Breast epithelium (tissue), 4 donors: ENCODE measurements around the gene MPI. TPM values are rescaled to one million over a fixed set of nuclear protein-coding genes. Genes with fewer than 3 reads are reported as not detected.

Experiments used
- DNase-seq, 2 donors: peaks; one replicate each; pipeline ENCODE4 v3.0.0-alpha.2; 2019; ENCODE audit warnings: low spot score in 2 of 2
- H3K27ac ChIP-seq, 2 donors: fragments of 200-600 bp; sonication (generic) in 1 of 2; one replicate each; pipeline ENCODE4 v1.5.1; 2016 to 2019; ENCODE audit warnings: mild to moderate bottlenecking in 1 of 2
- H3K27me3 ChIP-seq, 2 donors: fragments of 200-600 bp; sonication (generic) in 1 of 2; one replicate each; pipeline versions ENCODE4 v1.5.1 to v1.6.0; 2017 to 2019; ENCODE audit warnings: control low read depth in 1 of 2, mild to moderate bottlenecking in 1 of 2
- H3K36me3 ChIP-seq: fragments of 200-600 bp; one replicate; pipeline ENCODE4 v1.5.1; 2019
- H3K4me1 ChIP-seq, 2 donors: fragments of 200-600 bp; sonication (generic); one replicate each; pipeline ENCODE4 v1.5.1; 2016 to 2019; ENCODE audit warnings: control low read depth in 1 of 2
- H3K4me3 ChIP-seq, 3 donors: fragments of 200-600 bp; sonication (generic); 1 replicate in 2 of 3; 2 replicates in 1 of 3; pipeline ENCODE4 v1.5.1; 2016 to 2019; ENCODE audit warnings: mild to moderate bottlenecking in 3 of 3, moderate library complexity in 2 of 3
- H3K9me3 ChIP-seq, 2 donors: fragments of 200-600 bp; sonication (generic) in 1 of 2; one replicate each; pipeline ENCODE4 v1.5.1; 2016 to 2019; ENCODE audit warnings: control low read depth in 1 of 2
- CTCF ChIP-seq, 3 donors: fragments of 450-650 bp; IDR thresholded peaks; one replicate each; pipeline ENCODE4 v1.5.1; 2016 to 2017; ENCODE audit warnings: antibody characterized with exemption in 3 of 3, mild to moderate bottlenecking in 3 of 3, moderate library complexity in 3 of 3
- POLR2A ChIP-seq: fragments of 450-650 bp; IDR thresholded peaks from one replicate; pipeline ENCODE4 v1.6.1; 2016; ENCODE audit warnings: antibody characterized with exemption, mild to moderate bottlenecking, moderate library complexity
- POLR2AphosphoS5 ChIP-seq, 3 donors: sonication (generic); formaldehyde crosslinking; IDR thresholded peaks; one replicate each; pipeline ENCODE4 v1.6.1; 2017; ENCODE audit warnings: antibody characterized with exemption in 3 of 3
- intact Hi-C: fragments of 100-400 bp; cut with DNase I; formaldehyde crosslinking; loops from one replicate; pipeline ENCODE4 v1.15.1; 2023; ENCODE audit warnings: low total_unique reads
- total RNA-seq, 3 donors: library from RNA; depleted of rRNA; stranded (reverse); fragments of >200 nt; gene quantifications; one replicate each; pipeline ENCODE4 v1.1.0, GENCODE V29; 2016

The MPI gene
- total RNA-seq, 3 donors from 2014 or later, result 42.7 to 70.1 (median 48.3) TPM

DNA sequence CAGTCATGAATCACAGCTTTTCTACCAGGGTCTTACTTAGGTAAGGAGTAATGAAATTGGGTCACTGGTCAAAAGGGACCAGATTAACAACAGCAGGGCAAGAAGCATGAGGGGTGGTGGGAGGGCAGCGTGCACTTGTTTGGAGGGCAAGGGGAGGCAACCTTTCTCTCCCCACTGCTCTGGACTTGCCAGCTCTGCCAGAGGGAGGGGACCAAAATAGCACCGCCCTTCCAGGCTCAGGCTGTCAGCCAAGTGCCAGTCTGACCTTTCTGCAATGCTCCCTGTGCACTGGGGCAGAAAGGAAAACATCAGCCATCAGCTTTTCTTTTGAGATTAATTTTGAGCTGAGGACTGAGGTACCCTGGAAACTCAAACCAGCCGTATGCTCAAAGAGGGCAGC lies 42.4 kb upstream of the MPI start:
- Histone ChIP-seq H3K36me3 (peaks cover 13% of the 10 kb centered on the region), H3K27ac (no peak overlapping the region)

DNA sequence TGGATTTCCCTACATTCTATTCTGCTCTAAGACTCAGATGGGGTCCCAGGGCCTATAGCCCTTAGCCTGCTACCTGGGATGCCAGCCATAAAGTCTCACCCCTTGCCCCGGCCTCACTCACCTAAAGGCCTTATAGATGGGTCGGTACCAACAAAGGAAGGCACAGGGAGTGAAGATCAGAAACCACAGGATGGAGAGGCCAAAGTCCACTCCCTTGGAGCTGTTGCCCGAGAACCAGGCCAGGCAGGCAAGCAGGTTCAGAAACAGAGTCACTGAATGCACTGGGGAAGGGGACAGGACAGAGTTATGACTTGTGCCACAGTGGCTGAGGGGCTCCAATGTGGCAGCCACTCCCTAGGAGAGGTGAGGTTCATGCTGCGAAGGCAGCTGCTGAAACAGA lies 39.4 kb upstream of the MPI start:
- Histone ChIP-seq H3K27me3 (no peaks in the 10 kb centered on the region), H3K27ac (no peak overlapping the region), H3K4me3 (no peak overlapping the region), H3K9me3 (no peaks in the 10 kb centered on the region), H3K36me3 (peaks cover 18% of the 10 kb centered on the region), H3K4me1 (no peaks in the 10 kb centered on the region)
- DNase-seq, result no peak
- TF ChIP-seq CTCF (IDR thresholded peaks at IDR 0.05) (no peak), POLR2AphosphoS5 (IDR thresholded peaks at IDR 0.05) (no peak), POLR2A (no peak)
- intact Hi-C loops, result no loop called here

More for the DNA sequence above, 42.4 kb upstream of the MPI start:
- TF ChIP-seq POLR2A (no peak), CTCF (IDR thresholded peaks at IDR 0.05) (no peak), POLR2AphosphoS5 (IDR thresholded peaks at IDR 0.05) (no peak)
- Histone ChIP-seq H3K4me3 (no peak overlapping the region), H3K4me1 (peaks cover 0 to 2% of the 10 kb centered on the region in 2 donors), H3K9me3 (no peaks in the 10 kb centered on the region), H3K27me3 (no peaks in the 10 kb centered on the region)
- intact Hi-C loops, result no loop called here
- DNase-seq, result no peak

- H3K4me1 ChIP-seq, result no peaks in the 10 kb centered on the region
- peaks cover 18% of the 10 kb centered on the region for H3K36me3 ChIP-seq
- DNase-seq, result no peak
- intact Hi-C loops, result no loop called here
- H3K9me3 ChIP-seq, result no peaks in the 10 kb centered on the region
- no peak overlapping the region for H3K4me3 ChIP-seq
- H3K27me3 ChIP-seq, result no peaks in the 10 kb centered on the region
- no peak for TF ChIP-seq POLR2A
- TF ChIP-seq CTCF (IDR thresholded peaks at IDR 0.05), result no peak
- TF ChIP-seq POLR2AphosphoS5 (IDR thresholded peaks at IDR 0.05), result no peak
- H3K27ac ChIP-seq, result no peak overlapping the region
Measured at GRCh38 chr15:74851960-74852359, 37.9 kb upstream of the MPI start.

GRCh38 chr15:74854453-74855022 lies 35.3 kb upstream of the MPI start:
- H3K36me3 ChIP-seq, result peaks cover 18% of the 10 kb centered on the region
- no peaks in the 10 kb centered on the region for H3K4me1 ChIP-seq
- intact Hi-C loops, result no loop called here
- TF ChIP-seq POLR2AphosphoS5 (IDR thresholded peaks at IDR 0.05), result no peak
- no peak for TF ChIP-seq CTCF (IDR thresholded peaks at IDR 0.05)
- TF ChIP-seq POLR2A, result no peak
- no peak overlapping the region for H3K27ac ChIP-seq
- no peak for DNase-seq
- no peaks in the 10 kb centered on the region for H3K9me3 ChIP-seq
- no peak overlapping the region for H3K4me3 ChIP-seq
- no peaks in the 10 kb centered on the region for H3K27me3 ChIP-seq

GRCh38 chr15:74855857-74856256 lies 34.0 kb upstream of the MPI start:
- no peak for TF ChIP-seq CTCF (IDR thresholded peaks at IDR 0.05)
- TF ChIP-seq POLR2AphosphoS5 (IDR thresholded peaks at IDR 0.05), result no peak
- TF ChIP-seq POLR2A, result no peak
- peaks cover 12% of the 10 kb centered on the region for H3K36me3 ChIP-seq
- no peak overlapping the region for H3K27ac ChIP-seq
- H3K4me1 ChIP-seq, result no peaks in the 10 kb centered on the region
- intact Hi-C loops, result no loop called here
- no peak for DNase-seq
- no peaks in the 10 kb centered on the region for H3K27me3 ChIP-seq
- no peaks in the 10 kb centered on the region for H3K9me3 ChIP-seq
- H3K4me3 ChIP-seq, result no peak overlapping the region
